Adrenal gland (tissue), 5 donors: ENCODE data around the gene ZC3H12C.
A peak's percentile ranks its signal among the peaks of the same experiment; 100 is the strongest.

Source experiments
- CTCF ChIP-seq, 6 experiments: fragments of 450-650 bp in 4 of 6; fragments of 200-600 bp in 2 of 6; sonication (generic) in 1 of 6; IDR thresholded peaks; 1 replicate in 5 of 6; 2 replicates in 1 of 6; pipeline versions ENCODE4 v1.5.1 to v1.8.0; 2016 to 2021; ENCODE audit warnings: antibody characterized with exemption in 6 of 6, mild to moderate bottlenecking in 2 of 6, moderate library complexity in 1 of 6
- POLR2A ChIP-seq, 2 donors: fragments of 450-650 bp; IDR thresholded peaks; one replicate each; pipeline ENCODE4 v1.6.1; 2017; ENCODE audit warnings: antibody characterized with exemption in 2 of 2, mild to moderate bottlenecking in 2 of 2, moderate library complexity in 1 of 2
- donor health status: DM: no; HTN: no; CAD: no.

GRCh38 chr11:110092515-110093406 lies at the start of gene ZC3H12C:
- TF ChIP-seq CTCF (IDR thresholded peaks at IDR 0.05) (peak in 5 of 6 experiments; percentile 13 to 89 (median 45)), POLR2A (IDR thresholded peaks at IDR 0.05) (peak; percentile 73 to 74)
